IMR-90 (cell line): ENCODE measurements around the gene CENPH.
"Not testable (repeated sequence)": the region's sequence is repeated elsewhere in the genome, so short reads cannot be mapped to it uniquely, and the experiment has no call there.

Experiments
- MAFK ChIP-seq: IDR thresholded peaks from 2 replicates; pipeline ENCODE4 v1.6.1; 2012; ENCODE audit warnings: low read depth, low read length, improper control_type of control experiment
- RAD21 ChIP-seq: IDR thresholded peaks from 2 replicates; pipeline ENCODE4 v1.6.1; 2012; ENCODE audit warnings: low read length, improper control_type of control experiment
- TF ChIP-seq, protein P1 (sequence below): conservative IDR thresholded peaks from 2 replicates; pipeline ENCODE4 v1.5.1; 2012; ENCODE audit warnings: mild to moderate bottlenecking, low read depth, low read length, improper control_type of control experiment

DNA sequence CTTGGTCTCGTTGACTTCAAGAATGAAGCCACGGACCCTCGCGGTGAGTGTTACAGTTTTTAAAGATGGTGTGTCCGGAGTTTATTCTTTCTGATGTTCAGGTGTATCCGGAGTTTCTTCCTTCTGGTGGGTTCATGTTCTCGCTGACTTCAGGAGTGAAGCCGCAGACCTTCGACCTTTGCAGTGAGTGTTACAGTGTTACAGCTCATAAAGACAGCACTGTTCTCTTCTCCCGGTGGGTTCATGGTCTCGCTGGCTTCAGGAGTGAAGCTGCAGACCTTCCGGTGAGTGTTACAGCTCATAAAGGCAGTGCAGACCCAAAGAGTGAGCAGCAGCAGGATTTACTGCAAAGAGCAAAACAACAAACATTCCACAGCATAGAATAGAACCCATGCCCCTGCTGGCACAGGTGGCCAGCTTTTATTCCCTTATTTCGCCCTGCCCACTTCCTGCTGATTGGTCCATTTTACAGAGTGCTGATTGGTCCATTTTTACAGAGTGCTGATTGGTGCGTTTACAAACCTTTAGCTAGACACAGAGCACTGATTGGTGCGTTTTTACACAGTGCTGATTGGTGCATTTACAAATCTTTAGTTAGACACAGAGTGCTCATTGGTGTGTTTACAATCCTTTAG lies 7.6 kb upstream of the CENPH start:
- TF ChIP-seq, protein P1, sequence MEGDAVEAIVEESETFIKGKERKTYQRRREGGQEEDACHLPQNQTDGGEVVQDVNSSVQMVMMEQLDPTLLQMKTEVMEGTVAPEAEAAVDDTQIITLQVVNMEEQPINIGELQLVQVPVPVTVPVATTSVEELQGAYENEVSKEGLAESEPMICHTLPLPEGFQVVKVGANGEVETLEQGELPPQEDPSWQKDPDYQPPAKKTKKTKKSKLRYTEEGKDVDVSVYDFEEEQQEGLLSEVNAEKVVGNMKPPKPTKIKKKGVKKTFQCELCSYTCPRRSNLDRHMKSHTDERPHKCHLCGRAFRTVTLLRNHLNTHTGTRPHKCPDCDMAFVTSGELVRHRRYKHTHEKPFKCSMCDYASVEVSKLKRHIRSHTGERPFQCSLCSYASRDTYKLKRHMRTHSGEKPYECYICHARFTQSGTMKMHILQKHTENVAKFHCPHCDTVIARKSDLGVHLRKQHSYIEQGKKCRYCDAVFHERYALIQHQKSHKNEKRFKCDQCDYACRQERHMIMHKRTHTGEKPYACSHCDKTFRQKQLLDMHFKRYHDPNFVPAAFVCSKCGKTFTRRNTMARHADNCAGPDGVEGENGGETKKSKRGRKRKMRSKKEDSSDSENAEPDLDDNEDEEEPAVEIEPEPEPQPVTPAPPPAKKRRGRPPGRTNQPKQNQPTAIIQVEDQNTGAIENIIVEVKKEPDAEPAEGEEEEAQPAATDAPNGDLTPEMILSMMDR = not testable (repeated sequence)
- TF ChIP-seq RAD21, MAFK: not testable (repeated sequence)
